Stimulated activated CD4-positive, alpha-beta T cell treated with anti-CD3 and anti-CD28 coated beads, Interleukin-4, amount 100 ng/mL, for 4 hours (primary cell): ENCODE results near the gene ANKRD7.
"Not testable (repeated sequence)": the region's sequence is repeated elsewhere in the genome, so short reads cannot be mapped to it uniquely, and the experiment has no call there.

Experiments used
- DNase-seq, 2 experiments: peaks; one replicate each; pipeline ENCODE4 v3.0.0-alpha.2; 2020

ANKRD7 gene

DNA sequence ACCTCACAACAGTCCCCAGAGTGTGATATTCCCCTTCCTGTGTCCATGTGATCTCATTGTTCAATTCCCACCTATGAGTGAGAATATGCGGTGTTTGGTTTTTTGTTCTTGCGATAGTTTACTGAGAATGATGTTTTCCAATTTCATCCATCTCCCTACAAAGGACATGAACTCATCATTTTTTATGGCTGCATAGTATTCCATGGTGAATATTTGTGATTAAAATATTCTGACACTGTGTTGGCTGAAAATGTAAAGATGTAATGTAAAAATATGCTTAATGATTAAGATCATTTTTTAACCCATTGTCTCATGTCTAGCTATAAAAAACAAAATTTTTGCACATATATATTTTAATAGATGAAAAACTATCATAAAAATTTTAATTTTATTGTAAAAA, 15.8 kb downstream of the ANKRD7 start:
- not testable (repeated sequence) for DNase-seq

DNA sequence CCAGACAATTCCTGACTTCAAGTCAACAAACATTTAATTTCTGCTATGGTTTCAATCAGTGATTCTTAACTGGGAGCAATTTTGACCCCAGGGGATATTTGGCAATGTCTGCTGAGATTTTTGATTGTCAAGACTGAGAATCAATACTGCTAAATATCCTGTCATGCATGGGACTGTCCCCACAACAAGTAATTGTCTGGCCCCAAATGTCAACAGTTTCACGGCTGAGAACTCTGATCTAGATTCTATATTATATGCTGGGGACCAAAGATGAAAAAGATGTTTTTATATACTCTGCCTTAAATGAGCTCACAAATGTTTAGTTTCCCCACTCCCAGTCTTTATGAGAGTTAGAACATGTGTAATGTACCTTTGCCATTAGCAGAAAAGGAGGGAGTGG, 19.2 kb downstream of the ANKRD7 start:
- DNase-seq = no peak

GRCh38 chr7:118245267-118246040, 20.9 kb downstream of the ANKRD7 start:
- DNase-seq = no peak

DNA sequence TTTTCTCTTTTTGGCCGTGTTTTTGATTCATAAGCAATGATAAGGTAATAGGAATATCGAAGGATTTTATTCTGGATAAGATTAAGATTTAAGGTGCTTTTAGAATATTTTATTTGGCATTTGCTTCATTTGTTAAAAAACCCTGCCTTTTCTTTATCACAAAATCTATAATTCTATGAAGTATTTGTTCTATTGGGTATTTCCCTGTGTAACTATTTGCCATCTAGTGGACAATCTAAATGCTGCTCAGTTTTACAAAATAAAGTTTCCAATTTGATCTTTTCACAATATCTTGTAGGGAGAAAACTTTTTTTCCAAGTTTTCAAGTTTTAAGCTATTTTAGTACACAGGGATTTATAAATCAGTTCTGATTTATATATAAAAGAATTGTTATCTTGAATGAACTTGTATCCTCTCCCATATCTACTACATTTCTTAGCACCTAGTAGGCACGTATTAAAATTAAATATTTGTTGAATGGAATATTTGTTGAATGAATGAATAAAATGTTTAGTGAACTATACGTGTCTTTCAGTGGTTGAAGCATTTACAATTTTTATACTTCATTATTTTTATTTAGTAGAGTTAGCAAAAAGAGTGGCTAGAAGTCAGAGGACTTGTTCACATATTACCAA, 26.5 kb downstream of the ANKRD7 start:
- no peak for DNase-seq

GRCh38 chr7:118252087-118252486, 27.6 kb downstream of the ANKRD7 start:
- no peak for DNase-seq

- no peak for DNase-seq
Measured at GRCh38 chr7:118259115-118259514, 34.6 kb downstream of the ANKRD7 start.

DNA sequence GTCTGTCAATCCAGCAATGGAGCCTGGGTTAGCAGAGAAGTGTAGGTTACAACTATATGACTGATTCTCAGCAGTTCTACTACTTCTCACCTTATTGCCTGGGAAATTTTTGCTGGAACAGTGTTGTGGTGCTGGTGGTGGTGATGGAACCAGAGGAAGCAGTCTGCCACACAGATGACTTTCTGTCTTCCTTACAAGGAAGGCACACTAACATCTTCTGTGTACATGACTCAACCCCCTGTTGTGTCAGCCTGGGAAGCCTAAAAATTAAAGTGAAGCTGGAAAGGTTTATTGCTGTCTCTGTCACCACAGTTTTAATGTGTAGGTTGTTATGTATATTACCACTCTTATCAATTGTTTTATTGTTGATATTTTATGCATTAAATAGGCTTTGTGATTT, 40.3 kb downstream of the ANKRD7 start:
- DNase-seq = no peak

DNA sequence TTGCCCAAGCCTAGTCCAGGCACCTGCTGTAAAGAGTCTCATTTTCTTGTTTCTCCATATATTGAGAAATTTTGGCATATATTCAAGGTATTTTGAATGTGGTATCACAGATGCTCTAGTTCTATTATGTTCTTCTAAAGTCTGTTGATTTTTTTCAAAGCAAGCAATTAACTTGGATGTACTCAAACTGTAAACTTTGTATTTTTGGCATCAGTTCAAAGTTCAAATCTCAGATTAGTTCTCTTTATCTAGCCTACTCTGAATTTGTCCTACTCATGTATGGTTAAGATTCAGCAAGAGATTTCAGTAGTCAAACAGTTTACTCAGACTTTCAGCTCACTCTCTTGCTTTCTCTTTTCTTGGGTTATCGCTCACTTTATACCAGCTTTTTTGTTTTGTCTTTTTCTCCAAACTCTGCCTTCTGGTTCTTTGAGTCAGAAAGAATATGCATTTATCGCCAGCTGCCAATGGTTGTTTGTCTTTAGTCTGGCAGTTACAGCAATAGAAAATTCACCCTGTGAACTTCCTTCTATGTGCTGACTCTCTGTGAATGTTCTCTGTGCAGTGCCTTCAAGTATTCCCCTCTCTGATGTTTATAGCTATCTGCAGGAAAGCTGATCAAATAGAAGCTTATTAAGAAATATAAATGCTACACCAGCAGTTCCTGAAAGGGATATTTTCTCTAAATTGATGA, 56.0 kb downstream of the ANKRD7 start:
- no peak for DNase-seq

GRCh38 chr7:118281196-118281595, 56.7 kb downstream of the ANKRD7 start:
- no peak for DNase-seq

GRCh38 chr7:118285358-118285757, 60.9 kb downstream of the ANKRD7 start:
- DNase-seq = no peak

DNA sequence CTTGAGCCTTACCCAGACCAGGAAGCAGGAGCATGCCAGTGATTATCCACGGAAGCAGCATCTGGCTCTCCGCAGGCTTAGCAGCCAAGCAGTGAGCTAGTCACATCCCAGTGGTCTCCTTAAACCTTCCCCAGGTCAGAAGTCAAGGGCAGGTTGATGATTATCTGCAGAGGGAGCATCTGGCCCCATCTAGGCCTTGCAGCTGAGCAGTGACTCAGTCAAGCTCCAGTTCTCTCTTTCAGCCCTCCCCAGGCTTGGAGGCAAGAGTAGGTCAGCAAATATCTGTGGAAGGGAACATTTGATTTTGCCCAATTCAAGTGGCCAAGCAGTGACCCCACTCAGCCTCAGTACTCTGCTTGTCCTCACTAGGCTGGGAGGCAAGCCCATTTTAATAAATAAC, 61.6 kb downstream of the ANKRD7 start:
- no peak for DNase-seq

DNA sequence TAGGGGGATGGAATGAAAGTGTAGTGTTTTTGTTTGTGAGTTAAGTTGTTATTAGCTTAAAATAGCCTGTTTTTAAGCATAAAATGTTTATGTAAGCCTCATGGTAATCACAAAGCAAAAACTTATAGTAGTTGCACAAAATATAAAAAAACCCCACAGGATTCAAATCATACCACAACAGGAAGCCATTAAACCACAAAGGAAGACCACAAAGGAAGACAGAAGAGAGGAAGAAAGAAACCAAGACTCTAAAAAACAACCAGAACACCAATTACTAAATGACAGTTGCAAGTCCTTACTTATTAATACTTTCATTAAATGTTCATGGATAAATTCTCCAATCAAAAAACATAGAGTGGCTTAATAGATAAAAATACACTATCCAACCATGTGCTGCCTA, 63.6 kb downstream of the ANKRD7 start:
- no peak for DNase-seq

GRCh38 chr7:118289476-118289875, 65.0 kb downstream of the ANKRD7 start:
- no peak for DNase-seq
